GM19328 (cell line): ENCODE results near the gene ENTPD1.
"Not testable (repeated sequence)": the region's sequence is repeated elsewhere in the genome, so short reads cannot be mapped to it uniquely, and the experiment has no call there.

Experiments
- ATAC-seq: cut with Tn5 transposase; IDR thresholded peaks from one replicate; pipeline ENCODE4 v1.9.1; 2021; ENCODE audit warnings: mild to moderate bottlenecking, moderate library complexity; ENCODE audit not compliant: unreplicated experiment

Gene ENTPD1

DNA sequence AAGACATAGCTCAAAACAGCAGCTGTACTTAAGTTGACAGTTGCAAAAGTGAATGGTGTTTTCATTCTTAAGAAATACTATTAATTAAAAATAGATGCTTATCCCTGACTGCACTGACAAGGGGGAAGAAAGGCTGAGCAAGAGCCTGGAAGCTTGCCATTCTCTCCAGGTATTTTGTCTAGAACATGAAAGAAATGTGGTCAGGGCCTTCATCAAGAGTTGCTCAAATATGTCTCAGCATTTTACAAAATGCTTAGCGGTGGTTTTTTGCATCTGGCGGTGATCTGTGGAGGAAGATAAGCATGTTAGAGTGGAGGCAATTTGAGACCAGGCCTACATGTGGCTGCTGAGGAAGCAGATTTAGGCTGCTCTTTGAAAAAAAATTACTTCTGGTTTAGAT is 105.4 kb downstream of the ENTPD1 start:
- ATAC-seq = no peak

- ATAC-seq = peak; percentile 89
Observed at GRCh38 chr10:95864906-95865813, 109.2 kb downstream of the ENTPD1 start.

DNA sequence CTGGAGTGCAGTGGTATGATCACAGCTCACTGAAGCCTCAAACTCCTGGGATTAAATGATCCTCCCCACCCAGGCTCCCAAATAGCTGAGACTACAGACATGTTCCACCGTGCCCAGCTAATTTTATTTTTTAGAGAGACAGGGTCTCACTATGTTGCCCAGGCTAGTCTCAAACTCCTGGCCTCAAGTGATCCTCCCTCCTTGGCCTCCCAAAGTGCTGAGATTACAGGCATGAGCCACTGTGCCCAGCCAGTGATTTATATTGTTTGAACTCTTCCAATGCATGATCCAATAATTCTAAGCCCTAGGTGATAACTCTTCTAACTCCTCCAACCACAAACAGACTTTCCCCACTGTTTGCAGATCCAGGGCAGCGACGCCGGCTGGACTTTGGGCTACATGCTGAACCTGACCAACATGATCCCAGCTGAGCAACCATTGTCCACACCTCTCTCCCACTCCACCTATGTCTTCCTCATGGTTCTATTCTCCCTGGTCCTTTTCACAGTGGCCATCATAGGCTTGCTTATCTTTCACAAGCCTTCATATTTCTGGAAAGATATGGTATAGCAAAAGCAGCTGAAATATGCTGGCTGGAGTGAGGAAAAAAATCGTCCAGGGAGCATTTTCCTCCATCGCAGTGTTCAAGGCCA is 110.0 kb downstream of the ENTPD1 start:
- ATAC-seq = no peak

- no peak for ATAC-seq
Observed at GRCh38 chr10:95866467-95866842, 110.5 kb downstream of the ENTPD1 start.

GRCh38 chr10:95867866-95868265 is 111.9 kb downstream of the ENTPD1 start:
- no peak for ATAC-seq

DNA sequence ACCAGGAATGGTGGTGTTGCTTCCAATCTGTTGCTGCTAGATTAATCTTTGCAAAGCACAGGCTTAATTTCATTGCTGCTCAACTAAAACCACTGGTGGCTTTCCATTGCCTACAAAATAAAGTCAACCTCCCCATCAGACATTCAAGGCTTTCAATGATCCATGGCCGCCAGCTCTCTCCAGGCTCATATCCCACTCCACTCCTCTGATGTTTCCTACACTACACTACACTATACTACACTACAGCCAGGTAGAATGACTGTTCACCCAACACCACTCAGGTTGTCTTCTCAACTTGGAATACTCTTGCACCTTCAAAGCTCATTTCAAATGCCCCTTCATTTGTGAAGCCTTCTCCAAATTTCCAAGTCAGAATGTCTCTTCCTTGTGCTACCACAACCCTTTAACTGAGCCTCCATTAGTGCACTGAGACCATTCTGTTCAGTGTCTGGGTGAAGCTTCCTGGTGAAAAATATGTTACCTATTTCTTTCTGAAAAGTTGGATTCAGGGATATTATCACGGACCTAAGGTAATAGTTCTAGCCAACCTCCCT is 116.3 kb downstream of the ENTPD1 start:
- ATAC-seq = no peak

- ATAC-seq = no peak
Observed at GRCh38 chr10:95873139-95873538, 117.2 kb downstream of the ENTPD1 start.

DNA sequence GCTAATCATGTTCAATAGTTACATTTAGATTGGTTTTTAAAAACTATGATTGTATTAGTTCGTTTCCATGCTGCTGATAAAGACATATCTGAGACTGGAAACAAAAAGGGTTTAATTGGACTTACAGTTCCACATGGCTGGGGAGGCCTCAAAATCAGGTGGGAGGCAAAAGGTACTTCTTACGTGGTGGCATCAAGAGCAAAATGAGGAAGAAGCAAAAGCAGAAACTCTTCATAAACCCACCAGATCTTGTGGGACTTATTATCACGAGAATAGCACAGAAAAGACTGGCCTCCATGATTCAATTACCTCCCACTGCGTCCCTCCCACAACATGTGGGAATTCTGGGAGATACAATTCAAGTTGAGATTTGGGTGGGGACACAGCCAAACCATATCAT is 117.7 kb downstream of the ENTPD1 start:
- no peak for ATAC-seq

DNA sequence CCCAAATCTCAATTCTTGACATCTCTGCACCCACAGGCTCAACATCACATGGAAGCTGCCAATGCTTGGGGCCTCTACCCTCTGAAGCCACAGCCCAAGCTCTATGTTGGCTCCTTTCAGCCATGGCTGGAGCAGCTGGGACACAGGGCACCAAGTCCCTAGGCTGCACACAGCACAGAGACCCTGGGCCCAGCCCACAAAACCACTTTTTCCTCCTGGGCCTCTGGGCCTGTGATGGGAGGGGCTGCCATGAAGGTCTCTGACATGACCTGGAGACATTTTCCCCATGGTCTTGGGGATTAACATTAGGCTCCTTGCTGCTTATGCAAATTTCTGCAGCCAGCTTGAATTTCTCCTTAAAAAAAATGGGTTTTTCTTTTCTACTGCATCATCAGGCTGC is 118.8 kb downstream of the ENTPD1 start:
- ATAC-seq = not testable (repeated sequence)

GRCh38 chr10:95876756-95877155 is 120.8 kb downstream of the ENTPD1 start:
- ATAC-seq = no peak

DNA sequence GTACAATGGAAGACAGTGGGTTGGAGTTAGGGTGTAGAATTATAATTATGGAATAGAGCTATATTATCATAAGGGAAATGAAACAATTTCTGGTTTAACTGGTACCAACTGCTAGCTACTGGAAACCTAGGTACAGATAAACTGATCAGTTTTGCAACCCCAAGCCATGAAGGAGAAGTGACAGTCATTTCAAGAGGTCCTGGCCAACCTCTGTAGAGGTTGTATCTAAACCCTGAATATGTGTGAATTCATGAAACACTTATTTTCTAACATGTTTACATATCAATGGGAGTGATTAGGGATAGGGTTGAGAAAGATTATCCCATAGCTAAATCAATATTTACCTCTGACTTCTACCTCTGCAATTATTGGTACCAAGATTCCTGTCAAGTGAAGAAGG is 121.9 kb downstream of the ENTPD1 start:
- no peak for ATAC-seq

GRCh38 chr10:95880704-95881103 is 124.7 kb downstream of the ENTPD1 start:
- no peak for ATAC-seq

GRCh38 chr10:95881316-95881715 is 125.4 kb downstream of the ENTPD1 start:
- no peak for ATAC-seq

GRCh38 chr10:95889830-95890229 is 133.9 kb downstream of the ENTPD1 start:
- ATAC-seq = no peak

DNA sequence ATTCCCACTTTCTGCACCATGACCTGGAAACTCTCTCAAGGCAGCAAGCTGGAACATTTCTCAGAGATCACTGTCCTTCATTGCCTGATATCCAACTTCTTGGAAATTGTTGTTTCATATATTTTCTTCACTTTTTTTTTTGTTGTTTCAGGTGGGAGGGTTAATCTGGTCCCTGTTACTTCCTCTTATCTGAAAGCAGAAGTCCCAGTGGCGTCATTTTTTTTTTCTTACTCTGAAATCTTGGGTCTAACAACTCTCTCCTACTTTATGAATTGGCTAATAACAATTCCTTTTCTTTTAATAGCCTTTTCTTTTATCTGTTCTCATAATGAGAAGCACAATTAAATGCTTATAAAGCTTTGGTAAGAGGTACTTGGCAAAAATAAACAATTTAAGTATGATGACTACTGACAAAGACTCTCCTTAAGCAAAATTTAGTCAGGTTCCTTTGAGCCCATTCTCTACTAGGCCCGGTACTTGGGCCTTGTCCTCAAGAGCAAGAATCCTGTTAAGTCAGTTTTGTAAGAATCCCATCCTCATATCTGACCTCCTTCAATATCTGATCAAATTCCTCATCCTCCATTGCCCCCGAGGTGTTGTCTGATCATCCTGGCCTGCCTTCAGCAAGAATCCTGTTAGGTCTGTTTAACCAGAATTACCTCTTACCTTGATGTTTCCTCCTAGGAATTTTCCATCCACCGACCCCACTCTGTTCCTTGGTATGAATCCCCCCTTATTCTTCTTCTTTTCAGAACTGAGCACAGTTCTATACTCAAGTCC is 140.3 kb downstream of the ENTPD1 start:
- no peak for ATAC-seq

DNA sequence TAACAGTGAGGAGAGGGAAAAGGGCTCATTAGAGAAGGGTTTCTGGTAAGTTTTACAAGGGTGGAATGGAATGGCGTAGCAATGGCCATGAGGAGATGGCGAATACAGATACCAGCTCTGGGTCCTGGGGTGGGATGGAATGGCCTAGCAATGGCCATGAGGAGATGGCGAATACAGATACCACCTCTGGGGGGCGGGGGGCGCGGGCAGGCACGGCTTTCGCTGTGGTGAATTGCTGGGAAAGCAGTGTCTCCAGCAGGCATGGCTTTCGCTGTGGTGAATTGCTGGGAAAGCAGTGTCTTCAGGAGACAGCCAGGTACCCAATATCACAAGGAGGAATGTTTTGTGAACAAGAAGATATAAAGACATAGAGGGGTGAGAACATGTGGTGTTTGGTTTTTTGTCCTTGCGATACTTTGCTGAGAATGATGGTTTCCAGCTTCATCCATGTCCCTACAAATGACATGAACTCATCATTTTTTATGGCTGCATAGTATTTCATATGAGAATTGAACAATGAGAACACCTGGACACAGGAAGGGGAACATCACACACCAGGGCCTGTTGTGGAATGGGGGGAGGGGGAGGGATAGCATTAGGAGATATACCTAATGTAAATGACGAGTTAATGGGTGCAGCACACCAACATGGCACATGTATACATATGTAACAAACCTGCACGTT is 150.1 kb downstream of the ENTPD1 start:
- not testable (repeated sequence) for ATAC-seq

- peak; percentile 27 for ATAC-seq
Observed at GRCh38 chr10:95906677-95907455, 150.9 kb downstream of the ENTPD1 start.

DNA sequence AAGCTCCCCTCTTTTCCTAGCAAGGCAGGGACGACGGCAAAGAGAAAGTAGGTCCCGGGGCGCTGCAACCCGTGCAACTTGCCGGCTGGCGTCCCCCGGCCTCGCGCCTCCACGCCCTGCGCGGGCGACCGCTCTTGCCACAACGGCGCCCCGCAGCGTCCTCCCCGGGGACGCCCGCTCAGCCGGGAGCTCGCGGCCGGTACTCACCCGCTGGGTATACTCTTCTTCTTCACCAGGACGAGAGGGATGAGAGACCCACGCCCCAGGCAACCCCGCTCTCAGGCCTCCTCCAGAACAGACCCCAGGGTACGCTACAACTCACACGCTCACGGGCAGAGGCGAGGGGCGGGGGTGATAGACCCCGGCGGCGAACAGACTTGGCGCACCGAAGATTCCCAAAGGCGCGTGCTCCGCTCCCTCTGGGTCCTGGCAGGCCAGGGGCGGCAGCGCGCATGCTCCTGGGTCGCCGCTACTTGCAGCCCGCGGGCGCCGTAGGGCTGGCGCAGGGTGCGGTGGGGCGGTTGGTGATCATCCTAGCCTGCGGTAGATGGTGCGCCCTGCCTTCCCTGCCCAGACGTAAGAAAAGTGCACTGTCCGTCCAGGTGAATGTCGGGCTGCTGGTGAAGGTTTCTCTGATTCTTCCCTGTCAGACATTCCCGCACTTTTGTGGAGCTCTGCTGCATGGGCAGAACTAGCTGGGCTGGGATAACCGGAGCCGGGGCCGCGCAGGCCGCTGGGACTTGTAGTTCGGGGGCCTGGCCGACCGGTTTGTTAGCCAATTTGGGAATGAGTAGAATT is 151.7 kb downstream of the ENTPD1 start, which contains the start of gene CC2D2B:
Gene CC2D2B (plus strand): TSS at position 520 of the 798 bp plus-strand sequence. CDS start 3,349 bp downstream, outside the sequence.
- peak; percentile 88 for ATAC-seq

- no peak for ATAC-seq
Observed at GRCh38 chr10:95908450-95908849, 152.5 kb downstream of the ENTPD1 start.
